Astrocyte (in vitro differentiated cells and primary cell): Measurements from ENCODE around the gene ADCY1. TPM values are rescaled to one million over a fixed set of nuclear protein-coding genes. Genes with fewer than 3 reads are reported as not detected.

Source experiments
- DNase-seq: peaks from one replicate; pipeline ENCODE4 v3.0.0-alpha.2; 2010; ENCODE audit warnings: low read depth
- FAIRE-seq: peaks from 2 replicates; lab custom pipeline; 2011; peaks lifted over from hg19 to GRCh38; lab: Jason Lieb, UNC
- H2AFZ ChIP-seq: 2 replicates; pipeline ENCODE4 v1.6.0; 2012; ENCODE audit warnings: low read depth, low read length, inconsistent platforms
- H3K27ac ChIP-seq: 2 replicates; pipeline ENCODE4 v1.5.1; 2011; ENCODE audit warnings: low read depth, low read length, inconsistent platforms
- H3K27me3 ChIP-seq: 2 replicates; pipeline ENCODE4 v1.6.0; 2011; ENCODE audit warnings: low read length, inconsistent platforms; ENCODE audit not compliant: insufficient read depth
- H3K36me3 ChIP-seq: 2 replicates; pipeline ENCODE4 v1.5.1; 2011; ENCODE audit warnings: low read length, inconsistent platforms; ENCODE audit not compliant: insufficient read depth
- H3K4me1 ChIP-seq: 2 replicates; pipeline ENCODE4 v1.5.1; 2011; ENCODE audit warnings: low read length, inconsistent platforms; ENCODE audit not compliant: insufficient read depth
- H3K4me2 ChIP-seq: 2 replicates; pipeline ENCODE4 v1.6.0; 2012; ENCODE audit warnings: low read length, inconsistent platforms
- H3K4me3 ChIP-seq: 2 replicates; pipeline ENCODE4 v1.5.1; 2011; ENCODE audit warnings: low read depth, mild to moderate bottlenecking, low read length, inconsistent platforms; ENCODE audit not compliant: insufficient read depth
- H3K79me2 ChIP-seq: 2 replicates; pipeline ENCODE4 v1.6.0; 2012; ENCODE audit warnings: mild to moderate bottlenecking, low read length, inconsistent platforms; ENCODE audit not compliant: insufficient read depth
- H3K9ac ChIP-seq: 2 replicates; pipeline ENCODE4 v1.6.0; 2012; ENCODE audit warnings: mild to moderate bottlenecking, low read length, inconsistent platforms
- H3K9me3 ChIP-seq: 2 replicates; pipeline ENCODE4 v1.5.1; 2012; ENCODE audit warnings: low read depth, mild to moderate bottlenecking, low read length, inconsistent platforms; ENCODE audit not compliant: insufficient read depth
- H4K20me1 ChIP-seq: 2 replicates; pipeline ENCODE4 v1.6.0; 2012; ENCODE audit warnings: low read length, inconsistent platforms; ENCODE audit not compliant: insufficient read depth
- H3K27ac Mint-ChIP-seq: one replicate; pipeline ENCODE4 v1.8.0; 2021; ENCODE audit warnings: mild to moderate bottlenecking, mixed read lengths; ENCODE audit not compliant: unreplicated experiment
- H3K27me3 Mint-ChIP-seq: one replicate; pipeline ENCODE4 v1.8.0; 2021; ENCODE audit warnings: low read depth, mixed read lengths; ENCODE audit not compliant: unreplicated experiment
- H3K36me3 Mint-ChIP-seq: one replicate; pipeline ENCODE4 v1.8.0; 2021; ENCODE audit warnings: low read depth, mixed read lengths; ENCODE audit not compliant: unreplicated experiment
- H3K4me1 Mint-ChIP-seq: one replicate; pipeline ENCODE4 v1.8.0; 2021; ENCODE audit warnings: low read depth, mixed read lengths; ENCODE audit not compliant: unreplicated experiment
- H3K4me3 Mint-ChIP-seq: one replicate; pipeline ENCODE4 v1.8.0; 2021; ENCODE audit warnings: mild to moderate bottlenecking, moderate library complexity, mixed read lengths; ENCODE audit not compliant: unreplicated experiment
- H3K9me3 Mint-ChIP-seq: one replicate; pipeline ENCODE4 v1.8.0; 2021; ENCODE audit warnings: mild to moderate bottlenecking, mixed read lengths; ENCODE audit not compliant: unreplicated experiment
- EZH2 ChIP-seq: IDR thresholded peaks from 2 replicates; pipeline ENCODE4 v1.6.1; 2012; ENCODE audit warnings: mild to moderate bottlenecking, low read length, inconsistent platforms; ENCODE audit not compliant: insufficient read depth
- total RNA-seq: library from RNA; stranded (reverse); gene quantifications from 2 replicates; pipeline ENCODE4 v1.2.1, GENCODE V29; 2021
- TF ChIP-seq, protein P1 (sequence below): IDR thresholded peaks from 2 replicates; pipeline ENCODE4 v1.5.1; 2011; ENCODE audit warnings: low read depth, mild to moderate bottlenecking, inconsistent platforms, low read length, moderate library complexity; ENCODE audit not compliant: insufficient read depth

The ADCY1 gene
- total RNA-seq, 1 donor from 2014 or later: 1.6 TPM

DNA sequence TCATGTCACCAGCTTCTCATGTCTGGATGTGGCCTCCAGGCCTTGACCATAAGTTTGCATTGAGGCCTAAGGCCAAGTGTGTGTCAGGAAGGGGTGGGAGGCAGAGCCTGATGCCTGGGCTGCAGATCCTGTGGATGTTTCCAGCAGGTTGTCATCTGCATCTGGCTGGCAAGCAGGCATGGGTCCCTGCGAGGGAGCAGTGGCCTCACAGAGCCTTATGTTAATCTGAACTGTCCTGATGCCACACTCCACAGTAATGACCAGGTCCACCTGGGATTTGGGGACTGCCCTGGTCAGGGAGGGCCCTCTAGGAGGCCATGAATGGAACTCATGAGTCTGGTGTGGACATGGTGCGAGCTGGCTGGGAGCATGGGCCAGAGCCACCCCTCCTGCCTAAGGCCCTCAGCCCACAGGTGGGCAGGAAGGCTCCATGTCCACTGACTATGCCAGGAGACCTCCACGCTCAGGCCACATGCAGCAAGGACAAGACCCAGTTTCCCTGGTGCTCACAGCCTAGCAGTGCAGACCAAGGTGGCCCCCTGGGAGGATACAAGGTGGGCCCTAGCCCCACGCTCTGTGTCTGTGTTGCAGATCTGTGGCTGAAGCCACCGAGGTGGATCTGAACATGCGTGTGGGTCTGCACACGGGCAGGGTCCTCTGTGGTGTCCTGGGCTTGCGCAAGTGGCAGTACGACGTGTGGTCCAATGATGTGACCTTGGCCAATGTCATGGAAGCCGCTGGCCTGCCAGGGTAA is 83.1 kb downstream of the ADCY1 start:
- H3K9me3 ChIP-seq: no peaks in the 10 kb centered on the region
- H3K79me2 ChIP-seq: no peaks in the 10 kb centered on the region
- no peaks in the 10 kb centered on the region for H3K36me3 ChIP-seq
- H3K27me3 ChIP-seq: no peaks in the 10 kb centered on the region
- no peaks in the 10 kb centered on the region for H4K20me1 ChIP-seq
- peaks cover 1% of the 10 kb centered on the region for H3K36me3 Mint-ChIP-seq
- H3K27me3 Mint-ChIP-seq: peaks cover 23% of the 10 kb centered on the region
- H3K27ac ChIP-seq: no peak overlapping the region
- no peak overlapping the region for H3K4me3 Mint-ChIP-seq
- no peak overlapping the region for H3K9ac ChIP-seq
- no peak overlapping the region for H3K4me2 ChIP-seq
- no peaks in the 10 kb centered on the region for H3K4me1 ChIP-seq
- no peak overlapping the region for H2AFZ ChIP-seq
- H3K4me1 Mint-ChIP-seq: no peaks in the 10 kb centered on the region
- no peak for FAIRE-seq
- no peak for TF ChIP-seq EZH2
- TF ChIP-seq, protein P1, sequence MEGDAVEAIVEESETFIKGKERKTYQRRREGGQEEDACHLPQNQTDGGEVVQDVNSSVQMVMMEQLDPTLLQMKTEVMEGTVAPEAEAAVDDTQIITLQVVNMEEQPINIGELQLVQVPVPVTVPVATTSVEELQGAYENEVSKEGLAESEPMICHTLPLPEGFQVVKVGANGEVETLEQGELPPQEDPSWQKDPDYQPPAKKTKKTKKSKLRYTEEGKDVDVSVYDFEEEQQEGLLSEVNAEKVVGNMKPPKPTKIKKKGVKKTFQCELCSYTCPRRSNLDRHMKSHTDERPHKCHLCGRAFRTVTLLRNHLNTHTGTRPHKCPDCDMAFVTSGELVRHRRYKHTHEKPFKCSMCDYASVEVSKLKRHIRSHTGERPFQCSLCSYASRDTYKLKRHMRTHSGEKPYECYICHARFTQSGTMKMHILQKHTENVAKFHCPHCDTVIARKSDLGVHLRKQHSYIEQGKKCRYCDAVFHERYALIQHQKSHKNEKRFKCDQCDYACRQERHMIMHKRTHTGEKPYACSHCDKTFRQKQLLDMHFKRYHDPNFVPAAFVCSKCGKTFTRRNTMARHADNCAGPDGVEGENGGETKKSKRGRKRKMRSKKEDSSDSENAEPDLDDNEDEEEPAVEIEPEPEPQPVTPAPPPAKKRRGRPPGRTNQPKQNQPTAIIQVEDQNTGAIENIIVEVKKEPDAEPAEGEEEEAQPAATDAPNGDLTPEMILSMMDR: no peak
- H3K9me3 Mint-ChIP-seq: peaks cover 2% of the 10 kb centered on the region
- DNase-seq: no peak
- no peak overlapping the region for H3K27ac Mint-ChIP-seq
- no peak overlapping the region for H3K4me3 ChIP-seq

DNA sequence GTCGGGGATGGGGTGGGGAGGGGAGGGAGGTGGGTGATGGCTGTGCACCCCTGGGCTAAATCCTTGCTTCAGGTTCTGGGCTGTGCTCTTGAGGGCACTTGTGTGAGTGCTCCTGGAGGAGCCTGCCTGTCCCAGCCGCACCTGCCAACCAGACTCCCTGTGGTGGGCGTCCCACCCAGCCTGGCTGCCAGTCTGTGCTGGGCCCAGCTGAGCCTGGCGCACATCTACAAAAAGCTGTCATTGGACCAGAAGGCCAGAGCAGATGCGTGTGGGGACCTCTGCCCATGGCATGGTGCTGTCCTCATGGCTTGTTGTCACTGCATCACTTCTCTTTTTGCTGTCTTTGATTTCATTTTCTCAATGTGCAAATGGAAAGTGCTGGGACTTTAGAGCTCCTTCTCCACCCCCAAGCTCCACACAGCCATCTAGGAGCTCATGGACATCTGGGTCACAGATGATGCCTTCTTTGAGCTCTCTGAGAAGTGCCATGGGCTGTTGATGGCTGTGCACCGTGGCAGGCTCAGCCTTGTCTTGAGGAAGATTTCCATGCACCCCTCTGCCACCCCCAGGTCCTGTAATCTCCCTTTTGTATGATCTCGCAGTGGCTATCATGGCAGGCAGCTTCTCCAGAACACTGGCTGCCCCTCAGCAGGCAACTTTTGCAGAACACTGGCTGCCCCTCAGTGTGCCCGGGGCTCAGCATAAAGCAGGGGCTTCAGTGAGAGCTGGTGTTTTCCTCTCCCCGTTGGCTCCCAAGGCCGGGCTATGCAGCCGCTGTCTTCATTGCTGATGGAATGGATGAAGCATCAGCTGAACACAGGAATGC is 83.9 kb downstream of the ADCY1 start:
- Histone ChIP-seq H3K36me3 (no peaks in the 10 kb centered on the region), H3K4me2 (no peak overlapping the region), H3K27me3 (no peaks in the 10 kb centered on the region), H3K9me3 (no peaks in the 10 kb centered on the region), H3K79me2 (no peaks in the 10 kb centered on the region), H4K20me1 (no peaks in the 10 kb centered on the region), H2AFZ (no peak overlapping the region), H3K4me1 (no peaks in the 10 kb centered on the region), H3K4me3 (no peak overlapping the region), H3K9ac (no peak overlapping the region), H3K27ac (no peak overlapping the region)
- DNase-seq (no peak), FAIRE-seq (no peak)
- Mint-ChIP-seq H3K4me3 (no peak overlapping the region), H3K36me3 (peaks cover 1% of the 10 kb centered on the region), H3K4me1 (no peaks in the 10 kb centered on the region), H3K27ac (no peak overlapping the region), H3K9me3 (peaks cover 2% of the 10 kb centered on the region), H3K27me3 (peaks cover 29% of the 10 kb centered on the region)
- TF ChIP-seq EZH2: no peak
- TF ChIP-seq, protein P1: no peak
